ENCODE measurements around the gene GTF2F2.

The GTF2F2 gene, protein sequence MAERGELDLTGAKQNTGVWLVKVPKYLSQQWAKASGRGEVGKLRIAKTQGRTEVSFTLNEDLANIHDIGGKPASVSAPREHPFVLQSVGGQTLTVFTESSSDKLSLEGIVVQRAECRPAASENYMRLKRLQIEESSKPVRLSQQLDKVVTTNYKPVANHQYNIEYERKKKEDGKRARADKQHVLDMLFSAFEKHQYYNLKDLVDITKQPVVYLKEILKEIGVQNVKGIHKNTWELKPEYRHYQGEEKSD

DNA sequence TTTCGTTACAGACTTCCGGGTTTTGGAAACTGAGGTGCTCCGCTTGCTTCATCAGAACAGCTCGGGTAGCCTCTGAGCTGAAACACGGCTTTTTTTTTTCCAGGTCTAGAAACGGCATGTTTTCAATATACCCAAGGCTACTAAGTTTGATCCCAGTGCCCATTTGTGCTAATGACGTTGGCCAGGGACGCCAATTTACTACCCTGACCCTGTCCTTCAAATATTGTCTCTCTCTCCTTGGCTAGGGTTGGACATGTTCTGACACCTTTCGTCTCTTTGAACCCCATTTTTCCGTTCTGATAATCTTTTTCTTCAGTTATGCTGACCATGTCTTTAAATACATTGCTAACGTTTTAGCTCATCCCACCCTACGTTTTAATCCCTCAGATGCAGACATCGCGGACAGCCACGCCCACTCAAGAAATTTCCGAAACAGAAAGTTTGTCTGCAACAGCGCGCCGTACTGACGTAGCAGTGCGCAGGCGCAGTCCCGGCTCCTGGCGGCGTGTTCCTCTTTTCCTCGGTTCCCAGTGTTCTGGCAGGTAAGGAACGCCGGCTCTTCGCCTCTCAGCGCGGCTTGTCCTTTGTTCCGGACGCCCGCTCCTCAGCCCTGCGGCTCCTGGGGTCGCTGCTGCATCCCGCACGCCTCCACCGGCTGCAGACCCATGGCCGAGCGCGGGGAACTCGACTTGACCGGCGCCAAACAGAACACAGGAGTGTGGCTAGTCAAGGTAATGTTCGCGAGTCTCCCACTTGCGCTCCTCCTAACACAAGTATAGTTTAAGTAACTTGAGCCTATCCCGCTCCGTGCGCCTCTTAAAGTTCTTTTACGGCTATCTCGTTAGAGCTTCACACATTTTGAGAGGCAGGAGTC is at the start of gene GTF2F2:
TSS of gene GTF2F2 (plus strand) at position 520 of the 874 bp plus-strand sequence. CDS start at position 666, 146 bp downstream.
- peak; percentile 96 for DNase-seq (ENCODE audit: low spot score)

DNA sequence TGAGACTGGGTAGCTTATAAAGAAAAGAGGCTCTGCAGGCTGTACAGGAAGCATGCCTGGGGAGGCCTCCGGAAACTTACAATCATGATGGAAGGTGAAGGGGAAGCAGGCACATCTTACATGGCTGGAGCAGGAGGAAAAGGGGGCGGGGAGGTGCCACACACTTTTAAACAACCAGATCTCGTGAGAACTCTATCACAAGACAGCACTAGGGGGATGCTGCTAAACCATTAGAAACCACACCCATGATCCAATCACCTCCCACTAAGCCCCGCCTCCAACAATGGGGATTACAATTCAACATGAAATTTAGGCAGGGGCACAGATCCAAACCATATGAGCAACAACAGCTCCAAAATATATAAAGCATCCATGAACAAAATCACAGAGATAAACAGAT is 46.5 kb upstream of the GTF2F2 start:
- no peak for DNase-seq (ENCODE audit: low spot score)

DNA sequence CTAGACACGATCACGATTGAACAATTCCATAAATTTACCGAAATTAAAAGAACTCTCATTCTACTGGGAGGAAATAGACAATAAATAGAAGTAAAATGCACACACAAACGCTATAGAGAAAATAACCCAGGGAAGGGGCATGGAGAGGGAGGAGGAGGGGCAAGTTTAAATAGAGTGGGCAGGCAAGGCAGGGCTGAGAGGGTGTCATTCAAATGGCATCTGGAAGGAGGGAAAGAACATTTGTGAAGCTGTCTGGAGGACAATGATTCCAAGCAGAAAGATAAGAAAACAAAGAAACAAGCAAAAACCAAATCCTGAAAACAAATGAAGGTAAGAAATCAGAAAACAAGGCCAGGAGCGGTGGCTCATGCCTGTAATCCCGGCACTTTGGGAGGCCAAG is 45.6 kb upstream of the GTF2F2 start:
- no peak for DNase-seq (ENCODE audit: low spot score)

DNA sequence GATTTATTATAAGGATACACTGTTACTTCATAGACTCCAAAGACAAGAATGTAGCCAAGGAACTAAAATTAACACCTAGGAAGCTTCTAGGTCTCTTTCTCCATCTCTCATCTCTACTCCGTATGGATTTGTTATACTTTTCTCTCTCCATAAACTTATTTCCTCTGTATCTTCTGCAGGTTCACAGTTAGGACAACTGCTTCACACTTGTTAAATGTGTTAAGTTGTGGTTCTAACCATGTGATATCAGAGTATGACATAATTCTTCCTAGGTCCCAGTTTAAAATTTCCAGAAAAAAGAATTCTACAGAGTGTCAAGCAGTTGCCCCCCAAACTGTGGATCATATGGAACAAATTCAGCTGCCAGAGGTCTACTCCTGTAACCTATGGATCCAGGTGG is 42.3 kb upstream of the GTF2F2 start:
- no peak for DNase-seq (ENCODE audit: low spot score)

DNA sequence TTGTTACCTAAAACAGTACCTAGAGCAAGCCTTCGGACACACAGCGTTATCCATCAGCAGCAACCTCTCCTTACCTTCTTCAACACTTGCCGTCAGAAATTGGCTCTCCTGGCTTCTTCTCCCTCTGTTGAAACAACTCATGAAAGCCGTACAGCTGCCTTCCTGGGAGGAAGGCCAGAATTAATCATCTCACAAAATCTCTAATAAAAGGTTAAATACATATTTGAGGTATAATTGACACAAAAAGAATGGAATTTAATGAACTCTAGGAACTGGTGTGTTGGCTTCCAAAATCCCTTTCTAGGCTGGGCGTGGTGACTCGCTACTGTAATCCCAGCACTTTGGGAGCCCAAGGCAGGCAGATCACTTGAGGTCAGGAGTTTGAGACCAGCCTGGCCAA is 37.3 kb upstream of the GTF2F2 start:
- peak; percentile 56 for DNase-seq (ENCODE audit: low spot score)

DNA sequence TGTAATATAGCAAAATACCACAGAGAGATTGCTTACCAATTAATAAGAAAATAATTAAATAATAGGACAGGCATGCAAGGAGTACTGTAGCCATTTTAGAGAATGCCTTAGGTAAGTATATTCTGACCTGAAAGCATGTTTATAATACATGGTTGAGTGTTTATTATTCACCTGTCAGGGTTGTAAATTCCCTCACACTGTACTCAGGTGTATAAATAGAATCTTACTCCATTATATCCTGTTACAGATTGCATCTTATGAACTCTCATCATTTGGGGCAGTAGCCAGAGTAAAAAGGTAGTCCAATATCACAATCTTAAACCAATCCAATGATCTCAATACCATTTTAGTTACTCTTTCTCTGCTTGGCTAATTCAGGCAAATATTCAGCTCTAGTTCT is 35.8 kb upstream of the GTF2F2 start:
- no peak for DNase-seq (ENCODE audit: low spot score)

DNA sequence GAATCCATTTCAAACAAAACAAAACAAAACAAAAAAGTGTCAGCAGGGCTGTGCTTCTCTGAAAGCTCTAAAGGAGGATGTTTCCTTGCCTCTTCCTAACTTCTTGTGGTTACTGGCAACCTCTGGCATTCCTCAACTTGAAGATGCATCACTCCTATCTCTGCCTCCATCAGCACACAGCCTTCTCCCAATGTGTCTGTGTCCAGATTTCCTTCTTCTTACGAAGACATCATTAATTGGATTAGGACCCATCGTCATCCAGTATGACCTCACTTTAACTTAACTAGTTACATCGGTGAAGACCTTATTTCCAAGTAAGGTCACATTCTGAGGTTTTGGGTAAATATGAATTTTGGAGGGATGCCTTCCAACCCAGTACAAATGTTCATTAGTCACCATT is 33.8 kb upstream of the GTF2F2 start:
- peak; percentile 73 for DNase-seq (ENCODE audit: low spot score)

DNA sequence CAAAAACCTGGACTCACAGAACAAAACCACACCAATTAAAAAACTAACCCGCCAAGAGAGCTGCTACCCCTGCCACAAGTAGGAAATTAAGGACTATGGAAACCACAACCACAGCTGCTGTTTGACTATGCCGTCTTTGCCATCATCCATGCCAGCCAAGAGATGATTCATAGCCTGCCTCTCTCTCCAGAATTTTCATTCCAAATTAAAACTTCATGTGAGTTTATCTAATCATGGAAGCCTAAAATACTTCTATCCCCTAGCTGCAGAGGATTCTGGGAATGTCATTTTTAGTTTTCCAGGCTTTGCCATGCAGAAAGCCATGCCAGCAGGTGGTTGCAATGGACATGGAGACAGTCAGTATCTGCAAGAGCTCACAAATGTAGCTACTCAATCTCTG is 27.6 kb upstream of the GTF2F2 start:
- DNase-seq (ENCODE audit: low spot score): peak; percentile 47

DNA sequence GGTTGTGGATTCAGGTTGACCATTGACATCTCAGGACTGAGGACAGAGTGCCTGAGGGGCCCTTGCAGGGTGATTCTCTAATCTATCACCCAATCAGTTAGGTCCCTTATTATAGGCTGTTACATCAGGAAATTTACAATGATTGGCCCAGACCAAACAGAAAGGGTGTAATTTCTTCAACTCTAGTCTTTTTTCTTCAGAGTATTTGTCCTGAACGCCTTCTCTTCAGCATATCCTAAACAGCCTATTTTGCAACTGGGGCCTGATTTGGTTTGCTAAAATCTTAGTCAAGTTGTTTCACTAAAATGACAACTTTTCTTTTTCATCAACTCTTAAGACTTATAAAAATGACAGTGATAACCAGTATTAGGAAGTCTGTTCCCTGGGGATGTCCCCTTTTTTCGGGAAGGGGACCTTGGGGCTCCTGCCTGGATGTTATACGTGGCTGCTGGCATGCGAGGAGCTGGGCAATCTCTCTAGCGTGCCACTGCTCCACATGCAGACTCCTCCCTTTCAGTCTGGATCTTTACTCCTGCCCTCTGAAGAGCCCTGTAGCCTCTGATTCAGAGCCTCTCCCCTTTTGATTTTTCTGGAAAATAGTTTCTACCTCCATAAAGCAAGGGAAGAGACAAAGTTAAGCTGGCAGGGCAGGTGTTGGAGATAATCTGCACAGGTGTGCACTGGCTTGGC is 19.6 kb upstream of the GTF2F2 start:
- DNase-seq (ENCODE audit: low spot score): no peak

DNA sequence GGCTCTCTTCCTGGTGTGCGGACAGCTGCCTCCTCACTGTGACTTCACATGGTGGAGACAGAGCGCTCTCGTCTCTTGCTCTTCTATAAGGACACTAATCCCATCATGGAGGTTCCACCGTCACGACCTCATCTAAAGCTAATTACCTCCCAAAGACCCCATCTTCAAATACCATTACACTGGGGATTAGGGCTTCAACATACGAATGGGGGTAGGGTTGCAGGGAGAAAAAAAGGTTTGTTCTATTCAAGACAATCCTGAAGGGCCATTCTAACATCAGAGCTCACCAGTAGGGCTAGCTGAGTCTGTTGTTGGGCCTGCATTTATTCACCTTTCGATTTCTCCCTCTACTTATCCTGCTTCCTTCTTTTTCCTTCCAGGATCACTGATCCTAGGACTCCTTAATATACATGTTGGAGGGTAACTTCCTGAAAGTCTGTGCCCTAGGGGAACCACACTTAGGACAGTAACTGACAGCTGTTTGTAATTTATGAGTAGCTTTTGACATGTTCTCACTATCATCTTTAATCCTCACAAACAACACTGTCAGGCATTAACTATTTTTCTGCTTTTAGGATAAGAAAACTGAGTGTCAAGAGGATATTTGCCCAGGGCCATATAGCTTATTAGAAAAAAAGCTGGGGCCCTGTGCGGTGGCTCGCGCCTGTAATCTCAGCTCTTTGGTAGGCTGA is 18.8 kb upstream of the GTF2F2 start:
- no peak for DNase-seq (ENCODE audit: low spot score)

DNA sequence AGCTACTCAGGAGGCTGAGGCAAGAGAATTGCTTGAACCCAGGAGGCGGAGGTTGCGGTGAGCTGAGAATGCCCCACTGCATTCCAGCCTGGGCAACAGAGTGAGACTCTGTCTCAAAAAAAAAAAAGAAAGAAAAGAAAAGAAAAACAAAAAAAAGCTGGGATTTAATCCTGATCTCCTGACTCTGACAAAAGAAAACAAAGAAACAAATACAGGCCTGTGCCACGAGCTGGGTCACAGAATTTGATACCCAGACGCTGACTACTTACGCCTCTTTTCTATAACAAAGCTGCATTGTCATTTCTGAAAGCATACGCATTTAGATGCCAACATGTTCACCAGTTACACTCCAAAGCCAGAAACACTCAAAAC is 18.2 kb upstream of the GTF2F2 start:
- no peak for DNase-seq (ENCODE audit: low spot score)

DNA sequence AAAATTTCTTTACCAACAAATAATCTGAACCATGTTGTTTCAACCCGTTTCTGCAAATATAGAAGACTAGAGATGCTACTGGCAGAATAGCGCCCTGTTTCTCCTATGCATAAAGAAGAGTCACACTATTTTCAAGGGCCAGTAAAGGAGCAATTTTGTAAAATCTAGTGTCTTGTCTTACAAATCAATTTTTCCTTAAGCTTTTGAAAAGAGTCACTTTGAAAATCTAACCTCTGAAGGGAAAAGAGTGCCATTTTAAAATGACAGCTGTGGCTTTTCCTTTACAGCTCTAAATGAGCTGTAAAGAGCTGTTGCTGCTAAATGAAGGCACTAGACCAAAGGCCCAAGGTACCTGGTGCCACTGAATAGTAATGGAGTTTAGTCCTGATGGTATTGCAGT is 16.9 kb upstream of the GTF2F2 start:
- no peak for DNase-seq (ENCODE audit: low spot score)

DNA sequence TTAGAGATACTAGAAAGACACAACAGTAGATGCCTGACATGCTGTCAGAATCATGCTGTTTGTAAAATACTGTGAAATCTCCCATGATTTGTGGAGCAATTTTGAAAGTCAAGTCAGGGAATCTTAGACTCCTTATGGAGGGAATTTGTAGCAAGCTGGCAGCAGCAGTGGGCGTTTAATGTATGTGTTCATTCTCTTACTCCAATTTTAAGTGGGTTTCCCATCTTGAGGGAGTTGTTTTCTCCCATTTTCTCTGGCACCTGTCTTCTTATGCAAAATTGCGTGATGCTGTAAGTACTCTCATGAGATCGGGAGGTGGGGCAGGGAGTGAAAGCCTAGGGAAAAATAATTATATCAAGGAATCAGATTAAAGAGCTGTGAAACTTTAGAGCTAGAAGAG is 16.0 kb upstream of the GTF2F2 start:
- no peak for DNase-seq (ENCODE audit: low spot score)

DNA sequence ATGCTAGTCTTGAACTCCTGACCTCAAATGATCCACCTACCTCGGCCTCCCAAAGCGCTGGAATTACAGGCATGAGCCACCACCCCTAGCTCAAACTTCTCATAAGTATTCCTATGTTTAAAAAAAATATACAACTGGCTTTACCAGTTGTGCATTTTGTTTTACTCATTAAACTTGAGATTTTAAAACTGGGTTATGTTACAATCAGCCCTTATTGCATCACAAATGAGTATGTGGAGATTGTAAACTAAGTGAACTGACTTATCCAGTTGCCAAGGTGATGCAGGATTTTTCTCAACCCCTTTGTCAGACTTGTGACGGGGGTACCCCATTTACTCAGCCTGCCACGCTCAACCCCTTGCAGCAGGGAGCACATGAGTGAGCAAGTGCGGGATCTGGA is 14.4 kb upstream of the GTF2F2 start:
- DNase-seq (ENCODE audit: low spot score): no peak

DNA sequence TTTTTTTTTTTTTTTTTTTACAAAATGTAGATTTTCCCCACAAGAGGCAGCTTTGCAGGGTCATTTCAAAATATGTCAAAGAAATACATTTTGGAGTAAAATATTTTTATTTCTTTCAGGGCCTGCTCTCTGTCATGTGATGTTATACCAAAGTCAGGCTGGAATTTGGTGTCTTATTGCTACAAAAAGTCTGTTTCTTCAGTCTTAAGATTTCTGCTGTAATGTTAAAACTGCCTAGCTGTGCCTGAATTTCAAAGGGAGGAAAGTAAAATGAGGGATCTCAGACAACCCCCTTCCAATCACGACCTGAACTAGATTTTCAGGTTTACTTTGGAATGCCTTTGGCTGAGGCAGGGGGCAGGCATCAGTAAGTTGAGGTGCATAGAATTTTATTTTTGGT is 12.8 kb upstream of the GTF2F2 start:
- DNase-seq (ENCODE audit: low spot score): no peak

DNA sequence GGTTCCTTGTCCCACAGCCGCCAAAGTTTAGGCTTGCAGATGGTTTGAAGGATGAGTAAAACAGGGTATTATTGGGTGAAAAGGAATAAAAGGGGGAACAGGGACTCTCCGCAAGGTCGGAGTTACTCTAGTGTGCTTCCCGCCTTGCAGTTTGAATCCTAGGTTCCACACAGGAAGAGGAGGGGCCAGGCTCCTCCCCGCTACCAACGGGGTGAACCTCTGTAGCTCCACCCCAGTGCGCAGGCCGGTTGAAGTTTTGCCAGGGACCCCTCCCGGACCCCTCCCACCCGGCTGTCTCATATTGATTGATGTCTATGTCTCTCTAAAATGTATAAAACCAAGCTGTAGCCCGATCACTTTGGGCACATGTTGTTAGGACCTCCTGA is 11.6 kb upstream of the GTF2F2 start:
- DNase-seq (ENCODE audit: low spot score): no peak

DNA sequence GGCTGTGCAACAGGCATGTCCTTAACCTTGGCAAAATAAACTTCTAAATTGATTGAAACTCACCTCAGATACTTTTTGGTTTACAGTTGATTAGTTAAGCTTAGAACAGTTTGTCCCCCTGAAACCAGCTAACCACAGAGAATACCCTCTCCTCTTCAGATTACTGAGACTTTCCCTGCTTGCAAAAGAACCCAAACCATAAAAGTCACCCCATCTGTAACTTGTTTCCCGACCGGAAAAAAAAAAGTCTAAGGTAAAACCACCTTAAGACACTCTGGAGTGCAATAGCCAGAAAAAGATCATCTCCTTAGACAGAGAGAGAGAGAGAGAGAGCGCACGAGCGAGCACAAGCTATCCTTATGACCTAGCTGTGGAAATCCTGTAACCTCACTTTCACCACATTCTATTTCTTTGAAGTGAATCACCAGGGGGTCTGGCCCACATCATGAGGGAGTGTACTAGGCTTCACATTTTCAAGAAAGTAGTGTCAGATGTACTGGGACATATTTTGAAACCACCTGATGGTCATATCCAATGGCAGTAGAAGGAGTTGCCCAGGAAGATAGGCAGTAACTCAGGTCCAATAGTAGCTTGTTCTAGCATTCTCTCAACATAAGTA is 11.1 kb upstream of the GTF2F2 start:
- peak; percentile 10 for DNase-seq (ENCODE audit: low spot score)

DNA sequence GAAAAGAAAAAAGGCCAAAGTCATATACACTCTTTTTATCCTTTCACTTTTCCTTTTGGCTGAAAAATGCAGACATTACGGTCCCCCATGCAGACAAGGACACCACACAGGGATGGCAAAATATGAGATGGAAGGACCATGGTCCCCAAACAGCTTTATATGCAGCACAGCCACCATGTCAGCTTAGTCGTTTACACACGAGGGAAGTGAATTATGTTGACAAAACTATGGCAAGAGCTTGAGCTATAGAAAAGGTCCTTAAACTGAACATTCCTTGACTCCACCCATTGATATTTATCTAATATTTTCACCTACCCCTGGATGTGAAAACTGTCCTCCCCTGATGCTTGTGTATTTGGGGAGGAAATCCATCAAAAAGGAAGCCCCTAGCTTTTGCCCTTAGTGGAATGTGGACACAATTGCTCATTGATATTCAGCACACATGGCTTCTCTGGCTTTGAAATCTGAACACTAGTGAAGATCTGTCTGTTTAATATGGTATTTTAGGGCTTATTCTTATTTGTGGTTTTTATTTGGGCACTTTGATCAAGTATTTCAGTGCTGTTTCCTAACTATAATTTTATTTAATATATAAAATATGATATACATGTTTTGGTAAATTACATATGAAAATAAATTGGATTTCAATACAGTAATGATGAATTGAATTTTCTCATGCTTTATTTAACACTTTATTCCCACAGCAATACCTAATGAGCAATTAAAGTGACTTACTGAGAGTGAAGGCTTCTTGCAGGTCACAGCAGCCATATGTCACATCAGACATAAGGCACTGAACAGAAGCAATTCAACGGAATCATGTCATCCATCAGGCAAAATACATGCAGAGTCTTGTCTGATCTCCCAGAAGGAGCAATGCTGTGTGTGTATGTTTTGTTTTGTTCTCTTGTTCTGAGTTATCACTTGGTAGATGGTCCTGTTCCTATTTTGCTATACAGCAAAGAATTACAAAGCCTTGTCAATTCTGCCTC is 6.8 kb upstream of the GTF2F2 start:
- no peak for DNase-seq (ENCODE audit: low spot score)

DNA sequence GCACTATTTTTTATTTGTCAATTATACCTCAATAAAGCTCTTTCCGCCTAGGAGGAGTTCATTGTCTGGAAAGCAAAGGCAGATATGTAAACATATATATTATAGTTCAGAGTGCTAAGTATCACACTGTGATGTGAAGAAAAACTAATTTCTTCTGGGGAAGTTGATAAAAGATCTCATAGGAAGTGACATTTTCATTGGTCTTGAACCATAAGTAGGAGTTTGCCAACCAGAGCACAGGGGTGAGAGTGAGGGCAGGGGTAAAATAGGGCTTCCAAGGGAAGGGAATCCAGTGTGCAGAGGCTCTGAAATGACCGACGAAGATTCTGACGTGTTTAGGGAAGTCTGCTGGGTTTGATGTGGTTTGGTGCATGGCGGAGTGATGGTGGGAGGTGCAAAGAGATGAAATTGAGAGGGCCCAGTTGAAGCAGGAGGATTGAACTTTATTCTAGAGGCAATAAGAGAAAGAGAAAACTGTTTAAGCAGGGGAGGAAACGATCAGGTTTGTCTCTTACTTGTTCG is 780 bp upstream of the GTF2F2 start:
- DNase-seq (ENCODE audit: low spot score): peak; percentile 26

Data from AG08395 (cell line).